Tibial nerve (tissue), 4 donors: ENCODE results near the gene H2BW1. TPM values are rescaled to one million over a fixed set of nuclear protein-coding genes. Genes with fewer than 3 reads are reported as not detected.
"Not testable (repeated sequence)": the region's sequence is repeated elsewhere in the genome, so short reads cannot be mapped to it uniquely, and the experiment has no call there.

ENCODE experiments used
- DNase-seq, 2 donors: peaks; one replicate each; pipeline ENCODE4 v3.0.0-alpha.2; 2019; ENCODE audit warnings: low spot score in 2 of 2
- H3K27ac ChIP-seq, 4 donors: fragments of 200-600 bp; sonication (generic) in 3 of 4; one replicate each; pipeline ENCODE4 v1.5.1; 2017 to 2019; ENCODE audit warnings: mild to moderate bottlenecking in 1 of 4
- H3K27me3 ChIP-seq, 2 donors: fragments of 200-600 bp; sonication (generic) in 1 of 2; one replicate each; pipeline versions ENCODE4 v1.5.1 to v1.6.0; 2017 to 2019
- H3K36me3 ChIP-seq, 3 donors: fragments of 200-600 bp; sonication (generic); one replicate each; pipeline ENCODE4 v1.5.1; 2018 to 2019
- H3K4me1 ChIP-seq, 4 donors: fragments of 200-600 bp; sonication (generic) in 3 of 4; one replicate each; pipeline ENCODE4 v1.5.1; 2017 to 2019
- H3K4me3 ChIP-seq, 4 donors: fragments of 200-600 bp; sonication (generic) in 3 of 4; one replicate each; pipeline ENCODE4 v1.5.1; 2017 to 2019; ENCODE audit warnings: mild to moderate bottlenecking in 1 of 4, moderate library complexity in 1 of 4
- H3K9me3 ChIP-seq, 4 donors: fragments of 200-600 bp; sonication (generic) in 3 of 4; one replicate each; pipeline ENCODE4 v1.5.1; 2017 to 2019
- EP300 ChIP-seq, 2 donors: sonication (generic); formaldehyde crosslinking; IDR thresholded peaks; one replicate each; pipeline ENCODE4 v1.6.1; 2017; ENCODE audit warnings: antibody characterized with exemption in 2 of 2, mild to moderate bottlenecking in 1 of 2
- POLR2A ChIP-seq, 2 donors: fragments of 450-650 bp; IDR thresholded peaks; one replicate each; pipeline ENCODE4 v1.6.1; 2017; ENCODE audit warnings: antibody characterized with exemption in 2 of 2, mild to moderate bottlenecking in 2 of 2, moderate library complexity in 2 of 2
- WGBS, 2 donors: methylation state at CpG; one replicate each; pipeline ENCODE4 v1.1.5; 2018; 5-methylcytosine and 5-hydroxymethylcytosine counted together
- total RNA-seq, 4 donors: library from RNA; depleted of rRNA; stranded (reverse); fragments of >200 nt; gene quantifications; one replicate each; pipeline ENCODE4 v1.1.0, GENCODE V29; 2016
- TF ChIP-seq, protein P1 (sequence below), 5 experiments: fragments of 200-600 bp in 3 of 5; fragments of 450-650 bp in 2 of 5; sonication (generic) in 3 of 5; IDR thresholded peaks; one replicate each; pipeline ENCODE4 v1.5.1; 2016 to 2019; ENCODE audit warnings: antibody characterized with exemption in 5 of 5, mild to moderate bottlenecking in 3 of 5, moderate library complexity in 2 of 5

Gene H2BW1, protein sequence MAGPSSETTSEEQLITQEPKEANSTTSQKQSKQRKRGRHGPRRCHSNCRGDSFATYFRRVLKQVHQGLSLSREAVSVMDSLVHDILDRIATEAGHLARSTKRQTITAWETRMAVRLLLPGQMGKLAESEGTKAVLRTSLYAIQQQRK
- total RNA-seq, result not detected

DNA sequence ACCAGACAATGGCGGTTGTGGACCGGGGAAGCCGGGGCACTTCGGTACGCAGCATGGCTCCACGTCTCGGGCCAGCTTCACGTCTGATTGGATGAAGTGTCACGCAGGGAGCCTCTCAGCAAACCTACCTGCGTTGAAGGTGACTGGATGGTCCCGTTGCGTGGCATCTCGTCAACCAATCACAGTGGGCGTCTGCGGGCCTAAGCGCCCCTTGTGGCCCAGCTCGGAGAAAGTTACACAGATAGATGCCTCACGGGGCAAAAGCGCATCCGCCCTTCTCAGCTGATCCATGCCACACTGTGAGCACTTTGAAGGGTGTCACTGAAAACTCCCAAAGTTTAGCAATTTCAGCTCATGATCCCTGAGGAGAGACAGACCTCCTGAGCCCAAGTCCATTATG is at the start of gene H2BW1:
TSS of gene H2BW1 (minus strand) at position 103 of the 400 bp plus-strand sequence. CDS start 132 bp downstream, outside the sequence.
- TF ChIP-seq POLR2A (IDR thresholded peaks at IDR 0.05), result no peak
- no peak for TF ChIP-seq EP300 (IDR thresholded peaks at IDR 0.05)
- TF ChIP-seq, protein P1, sequence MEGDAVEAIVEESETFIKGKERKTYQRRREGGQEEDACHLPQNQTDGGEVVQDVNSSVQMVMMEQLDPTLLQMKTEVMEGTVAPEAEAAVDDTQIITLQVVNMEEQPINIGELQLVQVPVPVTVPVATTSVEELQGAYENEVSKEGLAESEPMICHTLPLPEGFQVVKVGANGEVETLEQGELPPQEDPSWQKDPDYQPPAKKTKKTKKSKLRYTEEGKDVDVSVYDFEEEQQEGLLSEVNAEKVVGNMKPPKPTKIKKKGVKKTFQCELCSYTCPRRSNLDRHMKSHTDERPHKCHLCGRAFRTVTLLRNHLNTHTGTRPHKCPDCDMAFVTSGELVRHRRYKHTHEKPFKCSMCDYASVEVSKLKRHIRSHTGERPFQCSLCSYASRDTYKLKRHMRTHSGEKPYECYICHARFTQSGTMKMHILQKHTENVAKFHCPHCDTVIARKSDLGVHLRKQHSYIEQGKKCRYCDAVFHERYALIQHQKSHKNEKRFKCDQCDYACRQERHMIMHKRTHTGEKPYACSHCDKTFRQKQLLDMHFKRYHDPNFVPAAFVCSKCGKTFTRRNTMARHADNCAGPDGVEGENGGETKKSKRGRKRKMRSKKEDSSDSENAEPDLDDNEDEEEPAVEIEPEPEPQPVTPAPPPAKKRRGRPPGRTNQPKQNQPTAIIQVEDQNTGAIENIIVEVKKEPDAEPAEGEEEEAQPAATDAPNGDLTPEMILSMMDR (IDR thresholded peaks at IDR 0.05), result no peak
- Histone ChIP-seq H3K27ac (no peak within 1 kb of the TSS), H3K4me3 (no peak within 1 kb of the TSS), H3K4me1 (no peaks in the 10 kb centered on the region), H3K9me3 (peaks cover 0 to 7% (median 0%) of the 10 kb centered on the region in 4 donors), H3K27me3 (peaks cover 0 to 19% of the 10 kb centered on the region in 2 donors), H3K36me3 (no peaks in the 10 kb centered on the region)
- WGBS, 2 donors, result 90% methylated on average over 20 of the region's 20 CpGs; no CpG with 5 or more reads in 1 of the 2 donors
- DNase-seq, result no peak

DNA sequence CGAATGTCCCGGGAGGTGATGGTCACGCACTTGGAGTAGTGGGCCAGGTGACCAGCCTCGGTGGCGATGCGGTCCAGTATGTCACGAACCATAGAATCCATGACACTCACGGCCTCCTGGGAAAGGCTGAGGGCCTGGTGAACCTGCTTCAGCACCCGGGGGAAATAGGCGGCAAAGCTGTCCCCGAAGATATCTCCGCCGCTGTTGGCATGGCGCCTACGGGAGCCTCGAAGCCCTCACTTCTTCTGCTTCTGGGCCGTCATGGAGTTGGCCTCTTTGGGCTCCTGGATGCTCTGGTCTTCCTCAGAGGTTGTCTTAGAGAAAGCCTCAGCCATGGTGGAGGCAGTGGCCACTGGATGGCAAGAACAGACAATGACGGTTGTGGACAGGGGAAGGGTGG is 49.1 kb upstream of the H2BW1 start:
- DNase-seq, H3K9me3 ChIP-seq, H3K4me3 ChIP-seq, H3K36me3 ChIP-seq, H3K27me3 ChIP-seq, H3K27ac ChIP-seq, H3K4me1 ChIP-seq: not testable (repeated sequence)
- WGBS, 2 donors, result no CpG with 5 or more reads among the region's 18 CpGs

DNA sequence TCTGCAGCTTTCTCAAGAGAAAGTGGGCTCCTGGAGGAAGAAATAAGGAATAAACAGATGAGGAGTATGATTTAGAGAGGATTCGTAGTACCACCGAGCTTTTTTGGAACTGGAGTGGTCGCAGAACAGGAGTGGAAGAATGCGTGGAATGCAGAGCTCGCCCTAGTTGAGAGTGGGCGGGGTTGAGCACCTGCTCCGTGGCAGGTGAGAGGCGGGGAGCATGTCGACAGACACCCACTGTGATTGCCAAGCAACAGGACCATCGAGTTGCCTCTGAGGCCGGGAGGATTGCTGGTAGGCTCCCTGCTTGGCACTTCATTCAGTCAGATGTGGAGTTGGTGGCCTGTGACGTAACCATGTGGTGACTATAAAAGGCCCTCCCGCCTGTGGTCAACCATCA is 41.4 kb upstream of the H2BW1 start:
- not testable (repeated sequence) for DNase-seq, H3K4me1 ChIP-seq, H3K27ac ChIP-seq, H3K36me3 ChIP-seq, H3K4me3 ChIP-seq, H3K9me3 ChIP-seq, H3K27me3 ChIP-seq
- no CpG with 5 or more reads among the region's 13 CpGs for WGBS, 2 donors

DNA sequence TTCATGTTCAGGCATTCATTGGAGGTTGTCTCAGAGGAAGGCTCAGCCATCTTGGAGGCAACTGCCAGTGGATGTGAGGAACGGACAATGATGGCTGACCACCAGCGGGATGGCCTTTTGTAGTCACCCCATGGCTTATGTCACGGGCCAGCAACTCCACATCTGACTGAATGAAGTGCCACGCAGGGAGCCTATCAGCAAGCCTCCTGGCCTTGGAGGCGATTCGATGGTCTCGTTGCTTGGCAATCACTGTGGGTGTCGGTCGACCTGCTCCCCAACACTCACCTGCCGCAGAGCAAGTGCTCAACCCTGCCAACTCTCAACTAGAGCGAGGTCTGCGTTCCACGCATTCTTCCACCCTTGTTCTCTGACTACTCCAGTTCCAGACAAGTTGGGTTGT is 33.7 kb upstream of the H2BW1 start:
- TF ChIP-seq EP300 (IDR thresholded peaks at IDR 0.05), result no peak
- TF ChIP-seq, protein P1 (IDR thresholded peaks at IDR 0.05), result no peak
- no peak for TF ChIP-seq POLR2A (IDR thresholded peaks at IDR 0.05)
- H3K27ac ChIP-seq, result no peak overlapping the region
- H3K9me3 ChIP-seq, result no peaks in the 10 kb centered on the region
- H3K4me3 ChIP-seq, result no peak overlapping the region
- H3K4me1 ChIP-seq, result no peaks in the 10 kb centered on the region
- H3K27me3 ChIP-seq, result peaks cover 0 to 27% of the 10 kb centered on the region in 2 donors
- no peaks in the 10 kb centered on the region for H3K36me3 ChIP-seq
- no peak for DNase-seq
- 83 to 88% methylated on average over 1 to 13 of the region's 13 CpGs for WGBS, 2 donors

DNA sequence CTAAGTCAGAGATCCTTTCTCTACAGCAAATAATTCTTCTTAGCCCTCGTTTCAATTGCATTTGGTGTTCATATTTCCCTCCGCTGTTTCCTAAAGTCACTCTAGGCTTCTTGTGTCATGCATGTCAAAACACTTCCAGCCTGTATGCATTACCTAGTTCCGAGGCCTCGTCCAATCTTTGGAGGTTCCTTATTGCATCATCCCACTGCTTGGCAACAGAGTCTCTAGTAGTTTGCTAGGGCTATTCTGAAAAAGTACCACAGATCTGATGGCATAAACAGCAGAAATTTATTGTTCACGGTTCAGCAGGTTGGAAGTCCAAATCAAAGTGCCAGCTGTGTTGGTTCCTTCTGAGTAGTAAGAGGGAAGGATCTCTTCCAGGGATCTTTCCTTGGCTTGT is 32.1 kb upstream of the H2BW1 start:
- no peaks in the 10 kb centered on the region for H3K9me3 ChIP-seq
- no peak for DNase-seq
- WGBS, 2 donors, result 82 to 88% methylated on average over 5 of the region's 5 CpGs
- TF ChIP-seq EP300 (IDR thresholded peaks at IDR 0.05) (no peak), POLR2A (IDR thresholded peaks at IDR 0.05) (no peak)
- TF ChIP-seq, protein P1 (IDR thresholded peaks at IDR 0.05), result no peak
- H3K36me3 ChIP-seq, result no peaks in the 10 kb centered on the region
- no peak overlapping the region for H3K27ac ChIP-seq
- H3K4me1 ChIP-seq, result no peaks in the 10 kb centered on the region
- no peak overlapping the region for H3K4me3 ChIP-seq
- H3K27me3 ChIP-seq, result peaks cover 0 to 34% of the 10 kb centered on the region in 2 donors

DNA sequence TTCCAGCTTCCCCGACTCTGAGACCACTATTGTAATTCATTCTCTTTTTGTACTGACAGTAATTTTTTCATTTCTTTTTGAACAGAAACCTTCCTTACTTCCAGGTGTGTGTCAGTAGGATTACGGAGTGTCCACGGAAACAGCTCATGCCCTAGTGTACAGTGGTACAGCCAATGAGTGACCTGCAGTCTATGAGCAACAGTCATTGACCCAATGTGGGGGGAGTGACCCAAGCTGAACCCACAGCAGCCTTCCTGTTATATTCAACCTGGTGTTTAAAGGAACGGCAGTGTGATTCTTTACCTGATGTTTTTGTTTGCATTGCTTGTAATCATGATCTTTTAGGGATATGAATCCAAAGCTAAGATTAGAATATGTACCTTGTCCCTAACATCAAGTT is 27.5 kb upstream of the H2BW1 start:
- H3K36me3 ChIP-seq, result no peaks in the 10 kb centered on the region
- no peak for DNase-seq
- WGBS, 2 donors, result 84 to 89% methylated on average over 4 of the region's 4 CpGs
- H3K9me3 ChIP-seq, result peaks cover 0 to 9% (median 0%) of the 10 kb centered on the region in 4 donors
- H3K4me3 ChIP-seq, result no peak overlapping the region
- H3K27me3 ChIP-seq, result peaks cover 0 to 26% of the 10 kb centered on the region in 2 donors
- no peak overlapping the region for H3K27ac ChIP-seq
- no peaks in the 10 kb centered on the region for H3K4me1 ChIP-seq
- TF ChIP-seq POLR2A (IDR thresholded peaks at IDR 0.05) (no peak), EP300 (IDR thresholded peaks at IDR 0.05) (no peak)
- TF ChIP-seq, protein P1 (IDR thresholded peaks at IDR 0.05), result no peak
